Activated T-helper 1 cell treated with anti-CD3 and anti-CD28 coated beads, Interleukin-12 subunit alpha, Interleukin-12 subunit beta, Interleukin-2, Interleukin-4 antibody, amounts not matched to agents 30 ng/mL and 10 ng/mL and 1 ng/mL, durations not matched to agents 14 hours and 24 hours and 36 hours (primary cell): ENCODE measurements around the gene LIN9. TPM values are rescaled to one million over a fixed set of nuclear protein-coding genes. Genes with fewer than 3 reads are reported as not detected.

ENCODE experiments used
- DNase-seq: peaks from one replicate; pipeline ENCODE4 v3.0.0; 2021; ENCODE audit warnings: low spot score
- H3K27ac Mint-ChIP-seq: one replicate; pipeline ENCODE4 v1.8.0; 2021; ENCODE audit warnings: mild to moderate bottlenecking, mixed read lengths
- H3K27me3 Mint-ChIP-seq: one replicate; pipeline ENCODE4 v1.8.0; 2022; ENCODE audit warnings: mild to moderate bottlenecking, moderate library complexity, mixed read lengths; ENCODE audit not compliant: insufficient read depth
- H3K36me3 Mint-ChIP-seq: one replicate; pipeline ENCODE4 v1.8.0; 2021; ENCODE audit warnings: low read depth, mixed read lengths
- H3K4me1 Mint-ChIP-seq: one replicate; pipeline ENCODE4 v1.8.0; 2021; ENCODE audit warnings: low read depth, mixed read lengths
- H3K4me3 Mint-ChIP-seq: one replicate; pipeline ENCODE4 v1.8.0; 2021; ENCODE audit warnings: mild to moderate bottlenecking, moderate library complexity, mixed read lengths
- H3K9me3 Mint-ChIP-seq: one replicate; pipeline ENCODE4 v1.8.0; 2021; ENCODE audit warnings: mixed read lengths
- intact Hi-C: fragments of 100-400 bp; cut with micrococcal nuclease; formaldehyde crosslinking; loops from one replicate; pipeline ENCODE4 v1.15.1; 2024
- total RNA-seq: library from RNA; stranded (reverse); gene quantifications from 2 replicates; pipeline ENCODE4 v1.2.3, GENCODE V29; 2022

The LIN9 gene
- total RNA-seq, 1 donor from 2014 or later: 12.1 TPM

DNA sequence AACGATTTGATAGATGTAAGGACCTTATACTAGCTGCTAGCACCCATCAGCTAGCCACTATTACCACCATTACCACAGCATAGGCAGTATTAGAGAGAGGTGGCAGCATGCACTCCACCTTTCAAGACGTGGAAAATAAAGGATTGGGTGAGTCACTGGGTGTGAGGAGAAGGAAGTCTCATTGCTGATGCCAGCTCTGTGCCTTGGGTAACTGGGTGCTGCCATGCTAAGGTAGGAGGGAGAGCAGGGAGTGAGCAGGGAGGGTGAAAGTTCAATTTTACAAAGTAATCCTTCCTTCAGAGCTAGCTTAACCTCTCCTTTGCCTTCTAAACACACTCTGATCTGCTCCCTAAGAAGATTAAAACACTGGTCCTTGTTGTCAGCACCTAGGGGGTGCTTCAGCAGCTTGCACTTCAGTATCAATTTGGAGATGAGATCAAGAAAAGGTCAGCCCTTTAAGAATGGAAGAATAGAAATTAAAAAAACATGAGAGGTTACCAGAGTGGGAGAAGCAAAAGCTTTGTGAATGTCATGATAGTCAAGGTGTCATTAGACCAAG, 1.8 kb upstream of the LIN9 start:
- DNase-seq: no peak
- intact Hi-C loops: no loop called here
- Mint-ChIP-seq H3K4me3 (peak overlapping the region; percentile 79), H3K9me3 (no peaks in the 10 kb centered on the region), H3K4me1 (peaks cover 41% of the 10 kb centered on the region), H3K27ac (no peak overlapping the region), H3K36me3 (no peaks in the 10 kb centered on the region), H3K27me3 (peaks cover 32% of the 10 kb centered on the region)

DNA sequence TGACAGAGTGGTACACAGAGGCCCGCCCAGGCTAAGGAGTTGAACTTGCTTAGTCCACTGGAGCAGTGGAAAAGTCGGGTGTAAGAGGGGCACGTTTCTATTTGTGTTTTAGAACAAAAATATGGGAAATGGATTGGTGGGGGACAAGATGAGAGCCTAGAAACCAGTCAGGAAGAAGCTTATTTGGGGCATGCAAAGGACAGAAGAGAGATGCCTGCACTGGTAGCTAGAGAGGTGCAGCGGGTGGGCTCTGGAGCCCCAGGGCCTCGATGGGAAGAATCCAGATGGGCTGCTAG, 1.2 kb upstream of the LIN9 start:
- Mint-ChIP-seq H3K27ac (peak overlapping the region; percentile 36), H3K4me3 (peak overlapping the region; percentile 79), H3K27me3 (peaks cover 28% of the 10 kb centered on the region), H3K36me3 (no peaks in the 10 kb centered on the region), H3K9me3 (no peaks in the 10 kb centered on the region), H3K4me1 (peaks cover 44% of the 10 kb centered on the region)
- intact Hi-C loops: no loop called here
- no peak for DNase-seq

DNA sequence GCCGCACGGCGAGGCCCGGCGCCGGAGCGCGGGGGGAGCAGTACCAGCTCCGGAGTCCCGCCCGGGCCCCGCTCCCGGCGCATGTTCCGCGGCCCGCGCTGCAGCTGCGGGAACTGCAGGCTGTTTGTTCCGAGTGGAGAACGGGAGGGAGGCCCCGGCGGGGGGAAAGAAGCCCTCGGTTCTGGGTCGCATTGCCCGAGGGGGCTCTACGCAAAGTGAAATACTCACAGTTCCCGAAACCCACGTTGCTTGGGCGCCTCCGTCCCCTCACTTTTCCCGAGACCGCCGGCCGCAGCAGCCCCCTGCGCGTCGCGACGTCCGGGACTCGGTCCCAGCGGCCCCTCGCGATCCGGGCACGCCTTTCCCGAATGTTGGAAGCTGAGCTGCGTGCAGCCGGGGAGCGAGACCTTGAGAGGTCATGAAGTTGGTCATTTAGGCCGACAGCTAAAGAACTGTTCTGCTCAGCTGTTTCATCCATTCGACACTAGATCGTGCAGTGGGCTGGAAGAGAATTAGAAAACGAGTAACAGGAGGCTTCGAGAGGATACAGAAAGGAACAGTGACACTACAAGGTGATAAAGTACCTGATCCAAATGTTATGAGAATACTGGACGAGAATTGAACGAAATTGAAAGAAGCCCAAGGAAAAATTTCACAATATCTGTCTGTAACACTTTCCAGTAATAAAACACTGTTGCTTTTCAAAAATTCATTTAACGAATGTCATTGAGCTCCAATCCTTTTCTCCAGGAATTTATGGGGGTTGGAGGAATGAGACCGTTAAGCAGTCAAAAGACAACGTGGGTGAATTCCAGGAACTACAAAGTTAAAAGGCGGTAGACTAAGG, 657 bp upstream of the LIN9 start:
- intact Hi-C loops: loop anchor here (1.0 to 5.0 kb wide), 6 partner anchors 23 to 312 kb away; partner anchors contain the start of genes ACBD3 and SDE2
- no peaks in the 10 kb centered on the region for H3K9me3 Mint-ChIP-seq
- H3K4me1 Mint-ChIP-seq: peaks cover 45% of the 10 kb centered on the region
- peak overlapping the region; percentile 79 for H3K4me3 Mint-ChIP-seq
- peak overlapping the region; percentile 36 for H3K27ac Mint-ChIP-seq
- no peaks in the 10 kb centered on the region for H3K36me3 Mint-ChIP-seq
- peaks cover 24% of the 10 kb centered on the region for H3K27me3 Mint-ChIP-seq
- no peak for DNase-seq

DNA sequence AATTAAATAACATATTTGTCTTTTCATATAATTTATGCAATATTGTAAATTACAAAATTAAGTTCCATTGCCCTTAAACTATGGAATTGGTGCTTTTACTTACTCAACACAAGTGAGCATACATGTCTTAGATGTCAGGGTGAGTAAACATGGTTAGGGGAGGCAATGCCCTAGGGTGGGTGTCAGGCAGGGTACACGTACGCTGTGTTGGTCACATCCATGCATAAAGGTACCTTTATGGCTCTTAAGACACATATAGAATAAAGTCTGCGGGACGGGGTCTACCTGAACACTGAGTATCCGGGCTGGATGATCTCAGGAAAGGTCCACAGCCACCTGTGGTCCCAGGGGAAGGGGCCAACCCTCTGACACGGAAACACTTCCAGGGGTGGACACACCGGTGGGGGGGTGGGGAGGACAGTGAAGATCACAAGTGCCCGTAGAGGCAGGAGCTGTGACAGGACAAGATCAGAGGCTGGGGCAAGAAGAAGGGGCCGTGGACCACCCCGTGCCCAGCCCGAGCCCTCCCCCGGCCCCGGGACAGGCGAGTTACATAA, 720 bp downstream of the LIN9 start:
- Mint-ChIP-seq H3K4me3 (peak overlapping the region; percentile 95), H3K27me3 (peaks cover 14% of the 10 kb centered on the region), H3K9me3 (no peaks in the 10 kb centered on the region), H3K27ac (peak overlapping the region; percentile 86), H3K36me3 (peaks cover under 1% of the 10 kb centered on the region), H3K4me1 (peaks cover 50% of the 10 kb centered on the region)
- DNase-seq: no peak
- intact Hi-C loops: loop anchor here (2.0 to 5.0 kb wide), 4 partner anchors 25 to 311 kb away; partner anchors contain the start of gene SDE2

DNA sequence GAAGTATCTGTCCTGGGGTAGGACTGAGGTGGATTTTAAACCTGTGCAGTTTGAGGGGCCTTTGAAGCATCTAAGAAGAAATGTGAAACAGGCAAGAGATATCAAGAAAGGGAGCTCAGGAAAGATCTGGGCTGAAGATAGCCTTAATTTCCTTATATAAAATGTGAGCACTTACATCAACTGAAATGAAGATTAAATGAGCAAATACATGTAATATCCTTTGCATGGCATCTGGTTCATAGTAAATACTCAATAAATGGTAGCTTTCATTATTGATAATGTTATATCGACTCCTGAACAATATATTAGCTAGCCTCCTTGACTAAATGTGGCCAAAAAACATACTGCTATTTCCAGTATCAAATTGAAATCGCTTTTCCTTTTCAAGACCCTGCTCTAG, 2.5 kb downstream of the LIN9 start:
- H3K27ac Mint-ChIP-seq: no peak overlapping the region
- H3K9me3 Mint-ChIP-seq: no peaks in the 10 kb centered on the region
- H3K27me3 Mint-ChIP-seq: peaks cover 9% of the 10 kb centered on the region
- peaks cover 50% of the 10 kb centered on the region for H3K4me1 Mint-ChIP-seq
- intact Hi-C loops: loop anchor here (5.0 kb wide), 1 partner anchor 309 kb away; the partner anchor contains the start of gene SDE2
- no peak overlapping the region for H3K4me3 Mint-ChIP-seq
- DNase-seq: no peak
- H3K36me3 Mint-ChIP-seq: peaks cover 3% of the 10 kb centered on the region

DNA sequence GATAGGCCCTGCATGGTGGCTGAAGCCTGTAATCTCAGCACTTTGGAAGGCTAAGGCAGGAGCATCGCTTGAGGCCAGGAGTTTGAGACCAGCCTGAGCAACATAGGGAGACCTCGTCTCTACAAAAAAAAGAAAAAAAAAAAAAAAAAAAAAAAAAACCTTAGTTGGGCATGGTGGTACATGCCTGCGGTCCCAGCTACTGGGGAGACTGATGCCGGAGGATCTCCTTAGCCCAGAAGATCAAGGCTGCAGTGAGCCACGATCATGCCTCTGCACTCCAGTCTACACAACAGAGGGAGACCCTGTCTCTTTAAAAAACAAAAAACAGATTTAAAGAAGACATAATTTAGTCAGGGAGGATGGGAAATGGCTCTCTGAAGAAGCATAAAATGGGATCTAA, 3.8 kb downstream of the LIN9 start:
- Mint-ChIP-seq H3K27ac (no peak overlapping the region), H3K4me3 (no peak overlapping the region), H3K27me3 (peaks cover 2% of the 10 kb centered on the region), H3K36me3 (peaks cover 3% of the 10 kb centered on the region), H3K9me3 (no peaks in the 10 kb centered on the region), H3K4me1 (peaks cover 39% of the 10 kb centered on the region)
- DNase-seq: no peak
- intact Hi-C loops: loop anchor here (5.0 kb wide), 1 partner anchor 308 kb away; the partner anchor contains the start of gene SDE2

DNA sequence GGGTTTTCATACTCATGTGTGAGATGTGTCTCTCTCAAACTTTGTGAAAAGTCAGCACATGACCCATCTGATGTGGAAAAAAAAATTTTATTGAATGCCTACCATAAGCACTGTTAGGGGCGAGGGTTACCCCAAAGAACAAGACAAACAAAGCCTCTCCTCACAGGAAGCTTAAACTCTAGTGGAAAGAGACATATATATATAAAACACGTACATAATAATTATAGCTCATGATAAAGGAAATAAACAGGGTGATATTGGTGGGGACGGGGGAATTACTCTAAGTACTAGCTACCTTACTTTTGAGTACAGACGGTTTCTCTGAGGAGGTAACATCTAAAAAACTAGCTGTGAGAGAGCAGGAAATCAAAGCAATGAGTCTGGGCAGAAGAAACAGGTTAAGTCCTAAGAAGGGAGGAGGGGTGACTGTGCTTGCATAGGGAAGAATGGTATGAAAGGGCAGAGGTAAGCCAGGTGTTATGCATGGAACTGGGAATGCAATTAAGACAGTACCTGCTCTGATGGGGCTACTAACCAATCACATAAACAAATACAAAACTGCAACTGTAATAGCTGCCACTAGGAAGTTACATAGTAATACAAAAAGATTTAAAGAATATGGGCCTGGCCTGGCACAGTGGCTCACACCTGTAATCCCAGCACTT, 4.5 kb downstream of the LIN9 start:
- H3K9me3 Mint-ChIP-seq: no peaks in the 10 kb centered on the region
- H3K27me3 Mint-ChIP-seq: no peaks in the 10 kb centered on the region
- H3K27ac Mint-ChIP-seq: no peak overlapping the region
- no peak overlapping the region for H3K4me3 Mint-ChIP-seq
- no peak for DNase-seq
- intact Hi-C loops: no loop called here
- peaks cover 32% of the 10 kb centered on the region for H3K4me1 Mint-ChIP-seq
- peaks cover 3% of the 10 kb centered on the region for H3K36me3 Mint-ChIP-seq

DNA sequence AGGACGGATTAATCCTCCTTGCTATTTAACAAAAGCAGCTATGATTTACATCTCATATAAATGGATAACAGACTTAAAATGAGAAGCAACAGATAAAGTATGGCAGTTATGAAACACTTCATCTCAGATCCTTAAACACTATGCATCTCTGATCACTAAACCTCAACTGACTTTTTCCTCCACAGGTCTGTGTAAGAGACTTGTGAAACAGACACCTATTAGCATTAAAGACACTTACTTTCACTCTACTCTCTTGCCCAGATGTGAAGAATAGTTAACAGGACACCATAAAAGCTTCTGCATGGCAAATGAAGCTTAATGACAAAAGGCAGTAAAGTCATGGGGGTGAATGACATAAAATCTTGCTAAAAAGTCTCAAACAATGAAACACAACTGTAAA, 6.2 kb downstream of the LIN9 start:
- Mint-ChIP-seq H3K36me3 (peaks cover 8% of the 10 kb centered on the region), H3K27me3 (no peaks in the 10 kb centered on the region), H3K4me3 (no peak overlapping the region), H3K27ac (no peak overlapping the region), H3K9me3 (no peaks in the 10 kb centered on the region), H3K4me1 (peaks cover 25% of the 10 kb centered on the region)
- no peak for DNase-seq
- intact Hi-C loops: no loop called here

DNA sequence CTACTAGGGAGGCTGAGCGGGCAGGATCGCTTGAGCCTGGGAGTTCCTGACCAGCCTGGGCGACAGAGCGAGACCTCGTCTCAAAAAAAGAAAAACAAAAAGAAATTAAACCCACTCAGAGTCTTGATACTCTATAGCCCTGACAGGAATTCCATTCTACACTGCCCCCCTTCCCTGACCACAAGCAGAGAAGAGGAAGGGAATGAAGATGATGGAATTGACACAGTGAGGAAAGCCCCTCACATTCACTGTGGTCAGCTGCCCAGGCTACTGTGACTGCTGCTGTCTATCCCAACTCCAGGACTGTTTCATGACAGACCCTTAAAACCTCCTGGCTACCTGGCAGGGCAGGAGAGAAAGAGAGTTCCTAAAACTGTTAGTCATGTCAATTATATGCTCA, 12.1 kb downstream of the LIN9 start:
- intact Hi-C loops: no loop called here
- no peak for DNase-seq
- Mint-ChIP-seq H3K36me3 (peaks cover 19% of the 10 kb centered on the region), H3K4me3 (no peak overlapping the region), H3K27me3 (no peaks in the 10 kb centered on the region), H3K27ac (no peak overlapping the region), H3K4me1 (no peaks in the 10 kb centered on the region), H3K9me3 (no peaks in the 10 kb centered on the region)

DNA sequence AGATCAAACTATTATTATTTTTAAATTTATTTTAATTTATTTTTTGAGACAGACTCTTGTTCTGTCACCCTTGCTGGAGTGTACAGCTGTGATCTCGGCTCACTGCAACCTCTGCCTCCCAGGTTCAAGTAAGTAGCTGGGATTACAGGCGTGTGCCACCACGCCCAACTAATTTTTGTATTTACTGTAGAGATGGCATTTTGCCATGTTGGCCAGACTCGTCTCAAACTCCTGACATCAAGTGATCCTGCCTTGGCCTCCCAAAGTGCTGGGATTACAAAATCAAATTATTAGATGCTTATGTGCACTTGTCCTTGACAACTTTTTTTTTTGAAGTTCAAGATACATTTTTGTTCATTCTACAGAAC, 15.4 kb downstream of the LIN9 start:
- Mint-ChIP-seq H3K27ac (no peak overlapping the region), H3K36me3 (peaks cover 17% of the 10 kb centered on the region), H3K4me3 (no peak overlapping the region), H3K27me3 (no peaks in the 10 kb centered on the region), H3K4me1 (no peaks in the 10 kb centered on the region), H3K9me3 (no peaks in the 10 kb centered on the region)
- DNase-seq: no peak
- intact Hi-C loops: no loop called here

DNA sequence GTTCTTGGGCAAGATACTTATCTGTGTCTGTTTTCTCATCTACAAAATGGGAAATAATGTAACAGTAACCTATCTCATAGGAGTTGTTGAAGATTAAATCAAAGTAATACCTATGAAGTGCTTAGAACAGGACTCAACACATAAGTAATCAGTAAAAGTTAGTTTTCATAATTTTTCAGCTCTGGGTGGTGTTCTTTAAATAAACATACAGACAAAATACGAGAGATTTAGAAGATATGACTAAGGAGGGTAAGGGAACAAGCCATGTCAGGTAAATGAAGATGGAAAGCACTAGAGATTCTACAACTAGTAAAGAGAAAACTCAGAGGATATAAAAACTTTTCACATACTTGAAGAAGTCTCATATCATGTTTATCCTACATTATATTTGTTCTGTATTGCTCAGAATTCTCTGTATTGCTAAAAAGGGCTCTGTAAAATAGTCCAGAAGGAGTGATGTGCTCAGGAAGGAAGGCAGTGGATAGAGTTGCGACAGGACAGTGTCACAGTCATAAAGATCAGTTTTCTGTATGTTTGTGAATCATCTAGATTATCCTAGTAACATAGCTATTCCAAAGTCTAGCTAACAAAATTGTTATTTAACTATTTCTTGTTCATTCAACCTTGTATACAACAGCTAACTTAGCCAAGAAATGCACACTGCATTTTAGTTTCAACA, 16.0 kb downstream of the LIN9 start:
- DNase-seq: no peak
- Mint-ChIP-seq H3K9me3 (no peaks in the 10 kb centered on the region), H3K27ac (no peak overlapping the region), H3K27me3 (no peaks in the 10 kb centered on the region), H3K36me3 (peaks cover 18% of the 10 kb centered on the region), H3K4me3 (no peak overlapping the region), H3K4me1 (no peaks in the 10 kb centered on the region)
- intact Hi-C loops: no loop called here

DNA sequence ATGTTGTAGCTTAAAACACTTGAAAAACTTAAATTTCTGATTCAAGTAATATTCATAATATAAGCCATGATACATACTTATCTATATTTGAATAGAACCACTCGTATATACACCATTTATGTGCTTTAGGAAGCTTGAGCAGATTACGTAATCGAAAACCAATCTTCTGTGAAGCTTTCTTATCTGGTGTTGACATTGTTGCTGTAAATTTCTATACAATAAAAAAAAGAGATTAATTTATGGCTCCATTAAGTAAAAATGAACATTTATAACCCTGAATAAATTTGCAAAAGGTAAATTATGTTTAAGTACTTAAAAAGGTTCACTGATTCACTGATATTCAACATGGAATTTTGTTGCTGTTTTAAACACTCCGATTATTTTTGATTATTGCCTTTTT, 21.4 kb downstream of the LIN9 start:
- peaks cover 13% of the 10 kb centered on the region for H3K36me3 Mint-ChIP-seq
- H3K4me3 Mint-ChIP-seq: no peak overlapping the region
- H3K4me1 Mint-ChIP-seq: no peaks in the 10 kb centered on the region
- no peak for DNase-seq
- H3K27me3 Mint-ChIP-seq: no peaks in the 10 kb centered on the region
- H3K9me3 Mint-ChIP-seq: no peaks in the 10 kb centered on the region
- intact Hi-C loops: no loop called here
- no peak overlapping the region for H3K27ac Mint-ChIP-seq
